ENCODE results near the gene MACROD2. TPM values are rescaled to one million over a fixed set of nuclear protein-coding genes. Genes with fewer than 3 reads are reported as not detected.

The MACROD2 gene
- total RNA-seq, 1 donor from 2014 or later = 0.23 TPM

GRCh38 chr20:15205028-15205427 is 1209.7 kb downstream of the MACROD2 start:
- TF ChIP-seq CTCF (conservative IDR thresholded peaks at IDR 0.05; ENCODE audit: low read depth, low read length) = no peak
- DNase-seq (ENCODE audit: low read depth) = no peak
- H3K4me3 ChIP-seq (ENCODE audit: low read depth, low read length) = no peak overlapping the region

- no peak overlapping the region for H3K4me3 ChIP-seq (ENCODE audit: low read depth, low read length)
- no peak for DNase-seq (ENCODE audit: low read depth)
- TF ChIP-seq CTCF (conservative IDR thresholded peaks at IDR 0.05; ENCODE audit: low read depth, low read length) = no peak
These were observed 1210.4 kb downstream of the MACROD2 start for GRCh38 chr20:15205719-15206118.

- no peak for TF ChIP-seq CTCF (conservative IDR thresholded peaks at IDR 0.05; ENCODE audit: low read depth, low read length)
These were observed 1214.2 kb downstream of the MACROD2 start for GRCh38 chr20:15209537-15209936.

GRCh38 chr20:15214051-15214450 is 1218.7 kb downstream of the MACROD2 start:
- no peak for TF ChIP-seq CTCF (conservative IDR thresholded peaks at IDR 0.05; ENCODE audit: low read depth, low read length)
- H3K4me3 ChIP-seq (ENCODE audit: low read depth, low read length) = no peak overlapping the region
- DNase-seq (ENCODE audit: low read depth) = no peak

More at GRCh38 chr20:15209537-15209936, 1214.2 kb downstream of the MACROD2 start:
- no peak for DNase-seq (ENCODE audit: low read depth)
- no peak overlapping the region for H3K4me3 ChIP-seq (ENCODE audit: low read depth, low read length)

- TF ChIP-seq CTCF (conservative IDR thresholded peaks at IDR 0.05; ENCODE audit: low read depth, low read length) = no peak
- no peak for DNase-seq (ENCODE audit: low read depth)
- H3K4me3 ChIP-seq (ENCODE audit: low read depth, low read length) = no peak overlapping the region
These were observed 1224.8 kb downstream of the MACROD2 start for GRCh38 chr20:15220009-15220656.

GRCh38 chr20:15220778-15221565 is 1225.7 kb downstream of the MACROD2 start:
- no peak for TF ChIP-seq CTCF (conservative IDR thresholded peaks at IDR 0.05; ENCODE audit: low read depth, low read length)
- no peak for DNase-seq (ENCODE audit: low read depth)
- H3K4me3 ChIP-seq (ENCODE audit: low read depth, low read length) = no peak overlapping the region

All from epithelial cell of proximal tubule (primary cell).